AG04449 (cell line): ENCODE results near the gene TMEM184C.
A peak's percentile ranks its signal among the peaks of the same experiment; 100 is the strongest.

ENCODE experiments used
- CTCF ChIA-PET: fragments of 350-600 bp; formaldehyde crosslinking; extraction: SDS; loops from one replicate; lab custom pipeline; 2021; ENCODE audit warnings: antibody characterized with exemption; lab: Yijun Ruan, JAX
- POLR2A ChIA-PET: fragments of 400-600, 350-600 bp; formaldehyde crosslinking; extraction: SDS; loops from one replicate; lab custom pipeline; 2020; ENCODE audit warnings: antibody characterized with exemption, inconsistent platforms; lab: Yijun Ruan, JAX
- DNase-seq: peaks from one replicate; pipeline ENCODE4 v3.0.0-alpha.2; 2010; ENCODE audit warnings: low read depth, low spot score
- H3K4me3 ChIP-seq: 2 replicates; pipeline ENCODE4 v1.5.1; 2011; ENCODE audit warnings: low read depth, mild to moderate bottlenecking, control low read depth, low read length
- CTCF ChIP-seq: IDR thresholded peaks from one replicate; pipeline ENCODE4 v1.5.1; 2011; ENCODE audit warnings: mild to moderate bottlenecking, moderate library complexity, low read length, control low read depth, inconsistent platforms; ENCODE audit not compliant: insufficient read depth; ENCODE audit errors: missing control alignments

TMEM184C gene

GRCh38 chr4:147707892-147708672 lies 90.9 kb downstream of the TMEM184C start:
- POLR2A ChIA-PET = no interaction called here
- CTCF ChIA-PET = interaction anchor here (0.6 to 11.5 kb wide), 34 partner anchors 8 to 205 kb away, joined by 3 to 421 read pairs (median 4); partner anchors contain the start of genes ARHGAP10 and PRMT9
- peak; percentile 67 for TF ChIP-seq CTCF
- no peak for DNase-seq
- H3K4me3 ChIP-seq = no peak overlapping the region

DNA sequence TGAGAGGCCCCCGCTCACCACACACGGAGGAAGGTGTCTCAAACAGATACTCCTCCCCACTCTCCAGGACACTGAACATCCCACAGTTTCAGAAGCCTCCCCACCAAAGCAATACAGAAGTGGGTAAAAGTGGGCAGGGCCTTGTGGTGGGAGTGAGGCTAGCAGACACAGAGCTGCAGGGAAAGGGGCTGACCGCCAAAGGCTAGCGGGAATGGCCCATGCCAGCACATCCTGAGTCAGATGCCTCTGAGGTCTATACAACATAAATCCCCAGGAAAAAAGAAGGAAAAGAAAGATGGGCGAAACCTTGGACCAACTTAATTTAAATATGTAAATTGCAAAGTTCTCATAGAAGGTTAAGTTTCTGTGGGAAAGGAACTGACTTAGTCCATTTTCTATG lies 92.8 kb downstream of the TMEM184C start:
- DNase-seq = no peak
- TF ChIP-seq CTCF = no peak
- H3K4me3 ChIP-seq = no peak overlapping the region
- POLR2A ChIA-PET = no interaction called here
- CTCF ChIA-PET = interaction anchor here (1.0 to 11.5 kb wide), 7 partner anchors 12 to 153 kb away, joined by 3 to 421 read pairs (median 4); partner anchors contain the start of gene ARHGAP10

DNA sequence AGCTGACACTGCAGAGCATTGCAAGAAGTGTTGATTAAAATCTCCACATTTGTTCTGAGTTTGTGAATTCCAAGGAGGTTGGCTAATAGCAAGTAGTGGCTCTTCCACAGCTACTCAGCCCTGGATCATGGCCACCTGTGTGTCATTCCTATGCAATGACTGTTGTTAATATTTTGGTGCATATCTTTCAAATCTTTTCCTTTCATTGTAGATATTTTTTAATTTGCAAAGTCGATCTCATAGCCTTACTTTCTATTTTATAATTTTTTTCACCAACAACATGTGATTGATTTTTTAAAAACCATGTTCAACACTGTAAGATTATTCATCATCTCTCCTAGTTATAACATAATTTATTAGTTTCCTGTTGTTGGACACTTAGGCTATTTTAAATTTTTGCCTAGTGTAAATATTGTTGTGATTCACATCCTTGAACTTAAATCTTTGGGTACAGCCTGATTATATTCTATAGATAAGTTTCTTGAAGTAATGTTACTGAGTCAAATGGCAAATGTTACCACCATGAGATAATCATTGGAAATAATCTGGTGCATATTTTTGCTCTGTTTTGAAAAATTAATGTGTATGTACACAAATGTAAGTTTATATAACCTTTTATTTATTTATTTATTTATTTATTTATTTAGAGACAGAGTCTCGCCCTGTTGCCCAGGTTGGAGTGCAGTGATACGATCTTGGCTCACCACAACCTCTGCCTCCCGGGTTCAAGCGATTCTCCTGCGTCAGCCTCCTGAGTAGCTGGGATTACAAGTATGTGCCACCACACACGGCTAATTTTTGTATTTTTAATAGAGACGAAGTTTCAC lies 97.6 kb downstream of the TMEM184C start:
- POLR2A ChIA-PET = interaction anchor here (0.7 kb wide), 1 partner anchor 17 kb away, joined by 5 read pairs; the partner anchor contains the start of gene ARHGAP10
- peak; percentile 80 for DNase-seq

GRCh38 chr4:147717878-147718277 lies 100.7 kb downstream of the TMEM184C start:
- CTCF ChIA-PET = interaction anchor here (2.1 kb wide), 1 partner anchor 9 kb away, joined by 9 read pairs; no protein-coding TSS in a partner anchor
- TF ChIP-seq CTCF = no peak
- H3K4me3 ChIP-seq = no peak overlapping the region
- POLR2A ChIA-PET = no interaction called here
- DNase-seq = no peak

More for the DNA sequence above, 97.6 kb downstream of the TMEM184C start:
- CTCF ChIA-PET = interaction anchor here (1.3 to 11.5 kb wide), 2 partner anchors 17 to 149 kb away, joined by 6 to 421 read pairs; partner anchors contain the start of gene ARHGAP10
- H3K4me3 ChIP-seq = no peak overlapping the region
- no peak for TF ChIP-seq CTCF
